ENCODE measurements around the gene MACROD2. TPM values are rescaled to one million over a fixed set of nuclear protein-coding genes. Genes with fewer than 3 reads are reported as not detected.

MACROD2 gene
- total RNA-seq, 1 donor from 2014 or later, result not detected

- Mint-ChIP-seq H3K27me3 (ENCODE audit: low read depth) (no peaks in the 10 kb centered on the region), H3K4me1 (ENCODE audit: low read depth) (no peaks in the 10 kb centered on the region), H3K27ac (no peak overlapping the region), H3K9me3 (peaks cover 12% of the 10 kb centered on the region), H3K4me3 (ENCODE audit: low read depth) (no peak overlapping the region), H3K36me3 (ENCODE audit: low read depth) (no peaks in the 10 kb centered on the region)
- intact Hi-C loops (cut with micrococcal nuclease), result no loop called here
- DNase-seq (ENCODE audit: low spot score), result no peak
Observed at GRCh38 chr20:15913391-15914025, 1918.2 kb downstream of the MACROD2 start.

GRCh38 chr20:15916623-15917022, 1921.3 kb downstream of the MACROD2 start:
- Mint-ChIP-seq H3K36me3 (ENCODE audit: low read depth) (no peaks in the 10 kb centered on the region), H3K4me1 (ENCODE audit: low read depth) (no peaks in the 10 kb centered on the region), H3K27me3 (ENCODE audit: low read depth) (no peaks in the 10 kb centered on the region), H3K27ac (no peak overlapping the region), H3K9me3 (peaks cover 9% of the 10 kb centered on the region), H3K4me3 (ENCODE audit: low read depth) (no peak overlapping the region)
- intact Hi-C loops (cut with micrococcal nuclease), result no loop called here
- DNase-seq (ENCODE audit: low spot score), result no peak

- no peak overlapping the region for H3K27ac Mint-ChIP-seq
- DNase-seq (ENCODE audit: low spot score), result no peak
- H3K27me3 Mint-ChIP-seq (ENCODE audit: low read depth), result no peaks in the 10 kb centered on the region
- intact Hi-C loops (cut with micrococcal nuclease), result no loop called here
- no peaks in the 10 kb centered on the region for H3K36me3 Mint-ChIP-seq (ENCODE audit: low read depth)
- H3K4me1 Mint-ChIP-seq (ENCODE audit: low read depth), result no peaks in the 10 kb centered on the region
- H3K4me3 Mint-ChIP-seq (ENCODE audit: low read depth), result no peak overlapping the region
- peaks cover 10% of the 10 kb centered on the region for H3K9me3 Mint-ChIP-seq
Observed at GRCh38 chr20:15917283-15917682, 1922.0 kb downstream of the MACROD2 start.

GRCh38 chr20:15918631-15919030, 1923.3 kb downstream of the MACROD2 start:
- DNase-seq (ENCODE audit: low spot score), result no peak
- H3K27me3 Mint-ChIP-seq (ENCODE audit: low read depth), result no peaks in the 10 kb centered on the region
- no peak overlapping the region for H3K27ac Mint-ChIP-seq
- no peak overlapping the region for H3K4me3 Mint-ChIP-seq (ENCODE audit: low read depth)
- H3K36me3 Mint-ChIP-seq (ENCODE audit: low read depth), result no peaks in the 10 kb centered on the region
- H3K4me1 Mint-ChIP-seq (ENCODE audit: low read depth), result no peaks in the 10 kb centered on the region
- peaks cover 10% of the 10 kb centered on the region for H3K9me3 Mint-ChIP-seq
- intact Hi-C loops (cut with micrococcal nuclease), result no loop called here

- H3K4me3 Mint-ChIP-seq (ENCODE audit: low read depth), result no peak overlapping the region
- intact Hi-C loops (cut with micrococcal nuclease), result no loop called here
- H3K36me3 Mint-ChIP-seq (ENCODE audit: low read depth), result no peaks in the 10 kb centered on the region
- no peak overlapping the region for H3K27ac Mint-ChIP-seq
- H3K4me1 Mint-ChIP-seq (ENCODE audit: low read depth), result no peaks in the 10 kb centered on the region
- peaks cover 10% of the 10 kb centered on the region for H3K9me3 Mint-ChIP-seq
- H3K27me3 Mint-ChIP-seq (ENCODE audit: low read depth), result no peaks in the 10 kb centered on the region
- DNase-seq (ENCODE audit: low spot score), result no peak
Observed at GRCh38 chr20:15919118-15919517, 1923.8 kb downstream of the MACROD2 start.

GRCh38 chr20:15921930-15922329, 1926.6 kb downstream of the MACROD2 start:
- peaks cover 14% of the 10 kb centered on the region for H3K9me3 Mint-ChIP-seq
- no peaks in the 10 kb centered on the region for H3K27me3 Mint-ChIP-seq (ENCODE audit: low read depth)
- no peaks in the 10 kb centered on the region for H3K4me1 Mint-ChIP-seq (ENCODE audit: low read depth)
- intact Hi-C loops (cut with micrococcal nuclease), result no loop called here
- no peak overlapping the region for H3K27ac Mint-ChIP-seq
- no peaks in the 10 kb centered on the region for H3K36me3 Mint-ChIP-seq (ENCODE audit: low read depth)
- no peak overlapping the region for H3K4me3 Mint-ChIP-seq (ENCODE audit: low read depth)
- DNase-seq (ENCODE audit: low spot score), result no peak

- no peak for DNase-seq (ENCODE audit: low spot score)
- Mint-ChIP-seq H3K27ac (no peak overlapping the region), H3K27me3 (ENCODE audit: low read depth) (no peaks in the 10 kb centered on the region), H3K4me3 (ENCODE audit: low read depth) (no peak overlapping the region), H3K4me1 (ENCODE audit: low read depth) (no peaks in the 10 kb centered on the region), H3K9me3 (peaks cover 14% of the 10 kb centered on the region), H3K36me3 (ENCODE audit: low read depth) (no peaks in the 10 kb centered on the region)
- intact Hi-C loops (cut with micrococcal nuclease), result no loop called here
Observed at GRCh38 chr20:15922556-15922955, 1927.2 kb downstream of the MACROD2 start.

- Mint-ChIP-seq H3K4me3 (ENCODE audit: low read depth) (no peak overlapping the region), H3K36me3 (ENCODE audit: low read depth) (no peaks in the 10 kb centered on the region), H3K27me3 (ENCODE audit: low read depth) (no peaks in the 10 kb centered on the region), H3K9me3 (peaks cover 14% of the 10 kb centered on the region), H3K27ac (no peak overlapping the region), H3K4me1 (ENCODE audit: low read depth) (no peaks in the 10 kb centered on the region)
- intact Hi-C loops (cut with micrococcal nuclease), result no loop called here
- DNase-seq (ENCODE audit: low spot score), result no peak
Observed at GRCh38 chr20:15923030-15923776, 1927.9 kb downstream of the MACROD2 start.

GRCh38 chr20:15924556-15924955, 1929.2 kb downstream of the MACROD2 start:
- no peaks in the 10 kb centered on the region for H3K4me1 Mint-ChIP-seq (ENCODE audit: low read depth)
- DNase-seq (ENCODE audit: low spot score), result no peak
- intact Hi-C loops (cut with micrococcal nuclease), result no loop called here
- no peak overlapping the region for H3K4me3 Mint-ChIP-seq (ENCODE audit: low read depth)
- H3K9me3 Mint-ChIP-seq, result peaks cover 14% of the 10 kb centered on the region
- H3K27me3 Mint-ChIP-seq (ENCODE audit: low read depth), result no peaks in the 10 kb centered on the region
- no peak overlapping the region for H3K27ac Mint-ChIP-seq
- no peaks in the 10 kb centered on the region for H3K36me3 Mint-ChIP-seq (ENCODE audit: low read depth)

- Mint-ChIP-seq H3K27ac (no peak overlapping the region), H3K9me3 (peaks cover 14% of the 10 kb centered on the region), H3K4me1 (ENCODE audit: low read depth) (no peaks in the 10 kb centered on the region), H3K36me3 (ENCODE audit: low read depth) (no peaks in the 10 kb centered on the region), H3K4me3 (ENCODE audit: low read depth) (no peak overlapping the region), H3K27me3 (ENCODE audit: low read depth) (no peaks in the 10 kb centered on the region)
- DNase-seq (ENCODE audit: low spot score), result no peak
- intact Hi-C loops (cut with micrococcal nuclease), result no loop called here
Observed at GRCh38 chr20:15925376-15925775, 1930.1 kb downstream of the MACROD2 start.

GRCh38 chr20:15927893-15928650, 1932.8 kb downstream of the MACROD2 start:
- Mint-ChIP-seq H3K27me3 (ENCODE audit: low read depth) (no peaks in the 10 kb centered on the region), H3K27ac (no peak overlapping the region), H3K36me3 (ENCODE audit: low read depth) (no peaks in the 10 kb centered on the region), H3K9me3 (peaks cover 8% of the 10 kb centered on the region), H3K4me1 (ENCODE audit: low read depth) (no peaks in the 10 kb centered on the region), H3K4me3 (ENCODE audit: low read depth) (no peak overlapping the region)
- DNase-seq (ENCODE audit: low spot score), result no peak
- intact Hi-C loops (cut with micrococcal nuclease), result no loop called here

GRCh38 chr20:15928946-15929345, 1933.6 kb downstream of the MACROD2 start:
- H3K9me3 Mint-ChIP-seq, result peaks cover 8% of the 10 kb centered on the region
- H3K4me3 Mint-ChIP-seq (ENCODE audit: low read depth), result no peak overlapping the region
- DNase-seq (ENCODE audit: low spot score), result no peak
- H3K27ac Mint-ChIP-seq, result no peak overlapping the region
- intact Hi-C loops (cut with micrococcal nuclease), result no loop called here
- H3K4me1 Mint-ChIP-seq (ENCODE audit: low read depth), result no peaks in the 10 kb centered on the region
- H3K27me3 Mint-ChIP-seq (ENCODE audit: low read depth), result no peaks in the 10 kb centered on the region
- no peaks in the 10 kb centered on the region for H3K36me3 Mint-ChIP-seq (ENCODE audit: low read depth)

Measured in activated T-helper 2 cell treated with anti-CD3 and anti-CD28 coated beads, Interferon-gamma antibody, Interleukin-2, Interleukin-4, amounts not matched to agents 10 μg/mL and 5 μg/mL and 100 μg/mL, durations not matched to agents 14 hours and 24 hours and 36 hours (primary cell).